C1 segment of cervical spinal cord (tissue), 14 donors: ENCODE results near the gene MYO18A.
"Not testable (repeated sequence)": the region's sequence is repeated elsewhere in the genome, so short reads cannot be mapped to it uniquely, and the experiment has no call there.

Experiments
- DNase-seq, 14 donors: peaks; one replicate each; lab custom pipeline; 2025; lab: John Stamatoyannopoulos, UW

Gene MYO18A

DNA sequence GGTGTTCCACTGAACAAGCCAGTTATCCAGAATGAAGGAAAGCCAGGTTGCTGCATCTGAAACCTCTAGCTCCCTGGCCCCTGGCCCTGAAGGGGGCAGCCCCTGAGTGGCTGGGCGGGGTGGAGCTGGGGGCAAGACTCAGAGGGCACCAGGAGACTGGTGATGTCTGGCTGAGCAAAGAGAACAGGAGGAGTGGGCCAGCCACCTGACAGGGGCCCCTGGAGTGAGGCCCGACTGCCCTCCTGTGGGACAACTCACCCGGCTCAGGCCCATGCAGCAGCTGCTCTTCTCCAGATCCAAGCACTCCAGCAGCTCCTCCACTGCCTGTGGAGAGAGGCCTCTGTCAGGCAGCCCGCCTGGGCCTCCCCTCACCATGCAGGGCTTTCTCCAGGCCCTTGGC lies 76.9 kb downstream of the MYO18A start:
- DNase-seq: no peak

DNA sequence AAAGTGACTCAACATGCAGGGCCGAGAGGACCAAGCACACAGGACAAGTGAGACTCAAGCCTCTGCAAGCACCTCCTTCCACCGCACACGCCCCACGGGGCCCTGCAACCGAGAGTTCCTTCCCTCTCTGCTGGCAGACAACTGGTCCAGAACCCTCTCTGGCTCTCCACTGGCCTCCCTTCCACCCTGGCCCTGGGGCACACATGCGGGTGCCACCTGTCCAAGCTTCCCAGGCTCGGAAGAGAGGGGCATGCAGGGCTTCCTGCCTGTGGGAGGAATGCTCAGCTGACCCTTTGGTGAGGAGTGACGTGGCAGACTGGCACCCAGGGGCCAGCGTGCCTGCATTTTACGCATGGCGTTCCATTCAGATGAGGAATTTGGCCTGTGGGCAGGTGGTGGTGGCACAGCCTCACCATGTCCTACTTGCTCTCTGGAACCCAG lies 77.4 kb downstream of the MYO18A start:
- no peak for DNase-seq

DNA sequence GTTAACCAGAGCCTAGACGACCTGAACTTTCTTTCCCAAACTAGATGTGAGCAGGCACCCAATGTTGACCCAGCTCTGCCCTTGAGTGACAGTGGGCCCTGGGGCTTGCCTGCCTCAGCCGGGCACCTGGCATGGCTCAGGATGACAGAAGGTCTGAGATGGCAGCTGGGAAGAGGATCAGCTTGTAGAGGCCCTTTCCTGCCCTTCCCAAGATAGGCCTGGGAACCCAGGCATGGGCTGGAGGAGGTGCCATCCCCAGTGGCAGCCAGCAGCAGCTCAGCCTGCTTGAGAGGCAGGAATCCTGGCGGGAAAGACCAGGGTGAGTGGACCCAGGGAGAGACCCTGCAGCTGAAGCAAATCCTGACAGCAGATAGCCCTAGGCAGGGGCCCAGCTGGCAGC lies 78.2 kb downstream of the MYO18A start:
- DNase-seq: no peak

DNA sequence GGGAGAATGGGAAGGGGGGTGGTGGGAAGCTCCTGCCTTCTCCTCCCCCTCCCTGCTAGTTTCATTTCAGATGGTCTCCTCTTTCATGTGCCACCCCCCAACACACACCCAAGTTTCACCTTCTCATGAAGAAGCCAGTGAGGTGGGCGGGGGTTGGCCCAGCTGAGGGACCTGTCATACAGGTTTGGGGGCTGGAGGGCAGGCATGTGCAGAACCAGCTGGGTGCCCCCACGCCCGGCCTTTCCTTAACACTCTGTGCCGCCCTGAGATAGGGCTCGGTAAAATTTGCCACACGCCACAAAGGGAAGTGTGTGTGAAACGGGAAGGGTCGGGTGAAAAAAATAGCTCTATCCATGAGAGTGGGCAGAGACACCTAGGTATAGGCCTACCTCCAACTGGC lies 79.9 kb downstream of the MYO18A start:
- DNase-seq: no peak

DNA sequence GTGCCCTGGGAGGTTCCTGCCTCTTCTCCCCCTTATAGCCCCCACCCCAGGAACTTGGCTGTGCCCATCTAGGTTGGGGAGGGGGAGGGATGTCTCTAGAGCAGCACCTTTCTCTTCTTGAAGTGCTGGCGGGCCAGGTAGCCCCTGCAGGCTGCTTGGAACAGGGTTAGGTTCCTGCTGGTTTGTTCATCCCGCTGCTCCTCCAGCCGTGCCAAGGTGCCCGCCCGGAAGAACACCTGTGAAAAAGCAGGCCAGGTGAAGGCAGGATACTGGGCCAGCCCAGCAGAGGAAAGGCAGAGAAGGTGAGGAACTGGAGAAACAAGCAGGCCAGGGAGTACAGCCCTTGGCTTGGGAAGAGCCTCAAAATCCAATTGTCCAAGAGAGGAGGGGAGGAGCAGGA lies 80.7 kb downstream of the MYO18A start:
- DNase-seq: no peak

DNA sequence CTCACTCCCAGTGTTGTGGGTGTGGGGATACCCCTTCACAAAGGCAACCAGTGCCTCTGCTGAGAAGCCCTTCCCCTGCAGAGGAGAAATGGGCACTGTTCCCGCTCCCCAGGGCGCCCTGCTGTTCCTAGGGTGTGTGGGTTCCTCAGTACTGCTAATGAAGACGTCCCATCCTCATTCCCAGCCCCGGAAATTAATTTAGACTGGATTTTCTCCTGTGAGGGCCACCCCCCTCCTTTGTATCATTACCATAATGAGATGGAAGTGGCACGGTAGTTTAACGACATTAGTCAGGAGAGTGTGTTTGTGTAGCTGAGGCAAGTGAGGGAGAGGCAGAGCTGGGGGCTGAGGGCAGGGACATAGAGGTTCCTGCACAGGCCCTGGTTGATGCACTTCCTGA lies 84.1 kb downstream of the MYO18A start:
- peak in 1 of 14 donors; percentile 68 for DNase-seq

DNA sequence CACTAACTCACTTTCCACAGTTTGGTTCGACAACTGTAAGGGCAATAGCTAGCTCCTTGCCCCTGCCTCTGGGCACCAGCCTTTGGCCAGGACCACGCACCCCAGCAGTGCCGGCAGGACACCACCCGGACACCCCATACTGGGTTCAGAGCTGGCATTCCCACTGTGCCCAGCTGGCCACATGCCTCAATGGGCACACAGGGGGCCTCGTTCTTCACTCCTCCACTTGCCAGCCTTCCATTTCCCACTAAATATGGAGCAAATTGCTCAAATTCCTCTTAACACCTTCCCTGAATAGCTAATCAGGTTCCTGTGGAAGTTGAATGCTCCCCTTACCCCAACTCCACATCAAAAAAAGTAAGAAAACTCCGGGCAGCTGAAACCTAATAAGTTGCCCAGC lies 84.8 kb downstream of the MYO18A start:
- no peak for DNase-seq

DNA sequence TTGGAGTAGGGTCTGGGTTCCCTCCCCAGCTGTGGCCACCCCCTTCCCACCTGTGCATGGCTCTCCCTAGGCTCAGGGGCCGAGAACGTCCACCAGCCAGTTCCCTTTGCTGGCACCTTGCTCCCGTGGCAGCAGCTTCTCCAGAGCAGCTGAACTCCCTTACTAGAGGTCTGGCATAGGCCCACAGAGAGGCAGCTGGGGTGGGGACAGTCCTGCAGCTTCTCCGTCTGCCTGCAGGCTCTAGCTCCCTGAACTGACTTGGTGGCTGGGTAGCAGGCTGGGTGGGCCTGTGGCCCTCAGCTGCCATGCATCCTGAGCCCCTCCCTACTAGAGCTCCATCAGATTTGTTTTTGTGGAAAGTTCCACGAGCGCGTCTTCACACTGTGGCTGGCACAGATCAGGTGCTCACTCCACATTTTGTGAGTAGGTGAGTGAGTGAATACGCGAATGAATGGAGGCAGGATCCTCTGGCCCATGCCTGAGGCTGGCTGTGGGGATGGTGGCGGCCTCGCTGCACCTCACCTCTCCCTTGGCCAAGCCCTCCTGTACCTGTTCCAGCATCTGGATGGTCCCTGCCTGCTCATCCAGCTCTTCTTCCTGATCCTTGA lies 86.0 kb downstream of the MYO18A start:
- peak in 1 of 14 donors; percentile 76 for DNase-seq

DNA sequence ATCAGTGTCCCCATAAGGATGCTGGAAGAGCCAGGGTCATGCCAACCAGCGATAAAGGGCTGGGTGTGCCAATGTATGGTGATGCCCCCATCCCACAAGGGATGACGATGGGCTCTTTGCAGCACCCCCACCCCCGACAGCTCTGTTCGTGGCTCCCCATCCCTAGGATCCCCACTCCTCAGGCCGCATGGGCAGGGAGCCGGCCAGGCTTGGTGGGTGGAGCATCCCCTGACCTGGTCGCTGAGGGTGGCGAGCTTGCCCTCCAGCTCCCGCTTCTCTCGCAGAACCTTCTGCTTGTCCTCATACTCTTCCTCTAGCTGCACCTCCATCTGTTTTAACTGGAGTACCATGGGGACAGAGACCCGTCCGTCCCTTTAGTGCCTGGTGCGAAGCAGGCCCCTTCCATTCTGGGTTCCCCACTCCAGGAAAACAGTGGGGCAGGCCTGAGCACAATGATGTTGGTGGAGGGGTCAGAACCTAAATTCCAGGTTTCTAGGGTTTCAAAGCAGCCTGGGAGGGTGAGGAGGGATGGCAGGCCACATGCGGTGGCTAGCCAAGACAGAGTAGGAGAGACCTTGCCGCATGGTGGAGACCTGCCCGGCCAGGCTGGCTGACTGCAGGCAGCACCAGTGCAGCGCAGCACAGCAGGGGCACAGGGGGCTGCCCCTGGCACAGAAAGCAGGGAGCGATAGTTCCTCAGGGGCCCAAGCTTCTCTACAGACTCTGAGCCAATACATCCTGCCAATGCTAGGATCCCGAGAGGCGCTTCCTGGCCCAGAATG lies 86.9 kb downstream of the MYO18A start:
- no peak for DNase-seq

DNA sequence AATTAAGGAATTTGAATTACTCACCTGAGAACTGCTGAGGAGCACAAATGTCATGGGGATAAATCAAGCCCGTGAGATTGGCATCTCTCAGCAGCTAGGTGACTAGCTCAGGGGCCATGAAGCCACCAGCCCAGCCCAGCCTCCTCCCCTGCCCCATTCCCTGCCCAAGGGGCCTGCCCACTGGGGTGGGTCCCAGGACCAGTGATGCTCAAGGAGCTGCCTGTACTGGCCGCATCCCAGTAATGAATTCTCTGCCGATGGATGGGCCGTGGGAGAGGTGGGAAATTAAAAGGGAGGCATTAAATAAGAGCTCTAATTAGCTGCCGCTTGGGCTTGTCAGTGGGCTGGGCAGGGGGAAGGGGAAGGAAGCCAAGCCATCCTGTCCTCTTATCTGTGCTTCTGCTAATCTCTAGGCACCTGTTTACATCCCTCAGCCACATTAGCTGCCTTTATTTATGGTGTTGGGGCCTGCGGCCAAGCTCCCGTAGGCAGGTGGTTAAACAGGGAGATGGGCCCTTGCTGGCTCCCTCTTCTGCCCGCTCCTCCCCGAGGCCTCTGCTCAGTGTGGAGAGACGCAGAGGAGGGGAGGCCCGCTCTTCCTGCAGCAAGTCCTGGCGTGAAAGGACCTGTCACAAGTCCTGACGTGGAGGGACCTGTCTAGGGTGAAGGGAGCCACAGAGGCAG lies 88.5 kb downstream of the MYO18A start:
- DNase-seq: peak in 1 of 14 donors; percentile 65

DNA sequence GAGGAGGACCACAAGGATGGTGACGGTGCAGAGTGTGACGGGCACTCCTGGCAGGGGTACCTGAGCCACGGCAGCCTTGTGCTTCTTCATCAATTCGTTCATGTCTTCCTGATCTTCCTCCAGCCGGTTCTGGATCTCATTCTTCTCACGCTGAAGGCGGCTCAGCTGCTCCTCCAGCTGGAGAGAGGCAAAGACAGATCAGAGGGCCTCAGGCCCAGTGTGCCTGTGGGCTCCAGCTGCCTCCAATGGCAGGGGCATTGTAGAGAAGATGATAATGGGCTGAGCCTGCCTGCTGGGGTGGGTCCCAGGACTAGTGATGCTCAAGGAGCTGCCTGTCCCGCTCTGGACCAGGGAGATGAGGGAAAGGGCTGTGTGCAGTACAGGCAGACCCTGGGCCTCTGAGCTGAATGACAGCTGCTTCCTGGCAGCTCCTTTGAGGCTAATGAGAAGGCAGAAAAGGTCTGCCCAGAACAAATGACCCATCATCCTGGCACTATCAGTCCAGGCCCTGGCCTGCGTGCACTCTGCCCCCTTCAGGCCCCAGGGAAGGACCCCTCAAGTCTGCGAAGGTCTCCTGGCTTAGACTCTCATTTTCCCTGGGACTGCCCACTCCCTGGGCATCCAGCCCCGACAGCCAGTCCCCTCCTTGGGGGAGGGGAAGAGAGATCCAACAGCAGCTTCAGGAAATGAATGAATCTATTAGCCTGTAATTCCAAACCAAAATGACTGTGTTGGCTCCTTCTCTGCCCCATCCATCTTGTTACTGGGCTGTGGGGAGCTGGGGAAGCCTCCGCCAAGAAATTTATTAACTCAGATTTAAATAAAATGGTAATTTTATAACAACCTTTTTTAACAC lies 89.2 kb downstream of the MYO18A start:
- DNase-seq: peak in 6 of 14 donors; percentile 9 to 71 (median 28)

DNA sequence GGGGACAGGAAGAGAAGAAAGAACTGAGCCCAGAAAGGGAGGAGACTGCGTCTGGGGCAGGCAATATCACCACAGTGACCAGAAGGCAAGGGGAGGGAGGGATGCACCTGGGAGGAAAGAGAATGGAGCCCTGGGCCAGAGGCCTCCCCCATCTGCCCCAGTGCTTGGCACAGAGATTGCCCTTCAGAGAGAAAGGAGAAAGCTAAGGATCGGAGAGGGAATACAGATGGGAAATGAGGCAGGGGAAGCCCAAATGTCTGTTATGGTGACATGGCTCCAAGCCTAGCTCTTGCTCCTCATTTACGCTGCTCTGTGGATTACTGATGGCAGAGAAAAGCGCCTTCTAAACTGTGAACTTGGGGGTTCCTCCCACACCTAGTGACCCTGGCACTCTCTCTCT lies 90.1 kb downstream of the MYO18A start:
- DNase-seq: no peak

DNA sequence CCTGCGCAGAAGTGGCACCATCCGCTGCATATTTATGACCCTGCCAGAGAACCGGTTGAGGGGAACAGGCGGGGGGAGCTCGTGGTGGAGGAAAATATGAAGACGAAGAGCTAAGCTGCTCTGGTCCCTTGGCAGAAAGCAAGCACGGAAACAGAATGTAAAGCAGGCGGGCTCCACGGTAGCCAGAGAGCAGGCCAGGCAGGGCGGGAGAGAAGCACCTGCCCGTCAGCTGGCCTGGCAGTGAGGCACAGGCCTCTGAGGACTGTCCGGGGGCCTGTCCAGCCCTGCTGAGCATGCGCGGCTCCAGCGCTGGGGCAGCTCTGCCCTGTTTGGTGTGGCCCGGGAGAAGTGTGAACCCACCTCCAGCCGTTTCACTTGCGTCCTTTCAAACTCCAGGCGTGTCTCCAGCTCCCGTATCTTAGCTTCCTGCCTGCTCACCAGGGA lies 90.6 kb downstream of the MYO18A start:
- DNase-seq: peak in 13 of 14 donors; percentile 12 to 95 (median 59)

DNA sequence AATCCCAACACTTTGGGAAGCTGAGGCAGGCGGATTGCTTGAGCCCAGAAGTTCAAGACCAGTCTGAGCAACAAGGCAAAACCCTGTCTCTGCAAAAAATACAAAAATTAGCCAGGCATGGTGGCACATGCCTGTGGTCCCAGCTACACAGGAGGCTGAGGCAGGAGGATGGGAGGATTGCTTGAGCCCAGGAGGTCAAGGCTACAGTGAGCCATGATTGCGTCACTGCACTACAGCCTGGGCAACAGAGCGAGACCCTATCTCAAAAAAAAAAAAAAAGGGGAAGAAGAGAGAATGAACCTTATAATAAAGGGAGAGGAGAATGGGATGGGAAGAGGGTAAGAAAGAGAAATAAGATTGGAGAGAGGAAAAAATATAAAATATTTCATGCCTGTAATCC lies 91.4 kb downstream of the MYO18A start:
- not testable (repeated sequence) for DNase-seq

DNA sequence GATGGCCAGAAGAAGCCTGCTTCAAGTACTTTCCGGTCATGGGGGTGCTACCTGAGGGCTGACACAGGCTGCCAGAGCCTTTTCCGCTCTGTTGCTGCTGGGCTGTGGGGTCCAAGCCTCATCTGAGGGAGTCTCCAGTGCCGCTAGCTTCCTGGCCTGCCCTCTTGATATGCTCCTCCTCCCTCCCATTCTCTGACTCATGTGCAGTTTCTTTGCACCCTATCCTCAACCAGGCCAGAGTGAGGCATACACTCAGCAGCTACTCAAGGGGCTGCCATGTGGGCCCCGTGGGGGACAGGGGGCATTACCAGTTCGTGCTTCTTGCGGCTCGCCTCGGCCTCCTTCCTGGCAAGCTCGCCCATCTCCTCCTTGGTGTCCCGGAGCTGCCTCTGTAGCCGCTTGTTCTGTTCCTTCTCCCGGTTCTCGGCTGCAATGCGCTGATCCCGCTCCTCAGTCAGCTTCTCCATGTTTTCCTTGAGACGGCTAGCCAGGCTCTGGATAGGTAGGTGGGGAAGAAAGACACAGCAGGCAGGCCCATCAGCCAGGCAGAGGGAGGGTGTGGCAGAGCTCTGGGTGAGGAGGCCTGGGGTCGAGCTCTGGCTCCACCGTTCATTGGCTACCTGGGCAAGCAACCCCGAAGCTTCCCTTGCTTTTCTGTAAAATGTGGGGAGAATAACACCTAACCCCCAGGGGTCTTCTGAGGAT lies 93.4 kb downstream of the MYO18A start:
- DNase-seq: no peak

DNA sequence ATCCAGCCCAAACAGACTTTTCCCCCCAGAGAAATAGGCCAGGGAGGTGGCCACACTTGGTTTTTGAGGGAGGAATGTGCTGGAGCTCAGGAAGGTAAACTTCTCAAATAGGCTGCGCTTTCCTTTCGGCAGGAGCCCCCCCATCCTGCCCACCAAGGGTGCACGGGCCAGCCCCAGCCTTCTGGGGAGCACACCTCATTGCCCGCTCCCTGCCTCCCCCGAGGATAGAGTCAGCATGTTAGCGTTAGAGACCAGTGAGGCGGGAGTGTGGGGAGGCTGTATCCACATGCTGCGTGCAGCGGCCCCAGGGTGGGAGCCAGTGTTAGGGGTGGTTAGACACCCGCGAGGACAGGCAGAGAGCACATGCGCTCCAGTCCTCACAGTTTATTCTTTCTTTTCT lies 95.0 kb downstream of the MYO18A start:
- no peak for DNase-seq

DNA sequence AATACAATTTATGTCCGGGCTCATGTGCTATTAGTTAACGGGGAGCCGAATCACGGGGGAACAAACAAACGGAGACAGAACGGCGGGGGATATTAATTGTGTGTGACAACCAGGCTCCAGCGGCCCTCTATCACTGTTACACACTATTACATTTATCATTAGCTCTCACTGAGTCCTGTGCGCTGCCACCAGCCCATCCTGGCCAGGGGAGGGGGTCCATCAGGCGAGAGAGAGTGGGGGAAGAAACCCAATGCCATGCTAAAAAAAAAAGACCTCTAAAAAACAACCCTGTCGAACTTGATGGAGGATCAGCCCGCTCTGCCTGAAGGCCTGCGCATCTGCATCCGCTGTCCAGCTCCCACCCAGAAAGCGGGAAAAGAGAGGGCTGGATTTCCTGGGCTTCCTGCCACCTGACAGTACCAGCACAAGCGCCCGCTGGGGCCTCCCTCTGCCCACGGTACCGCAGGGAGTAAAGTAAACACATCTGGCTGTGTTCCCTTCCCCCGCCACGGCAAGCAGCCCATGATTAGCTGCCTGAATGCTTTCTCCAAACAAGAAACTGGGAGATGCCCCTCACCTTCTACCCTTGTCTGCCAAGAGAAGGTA lies 95.6 kb downstream of the MYO18A start:
- peak in 3 of 14 donors; percentile 10 to 20 (median 17) for DNase-seq

DNA sequence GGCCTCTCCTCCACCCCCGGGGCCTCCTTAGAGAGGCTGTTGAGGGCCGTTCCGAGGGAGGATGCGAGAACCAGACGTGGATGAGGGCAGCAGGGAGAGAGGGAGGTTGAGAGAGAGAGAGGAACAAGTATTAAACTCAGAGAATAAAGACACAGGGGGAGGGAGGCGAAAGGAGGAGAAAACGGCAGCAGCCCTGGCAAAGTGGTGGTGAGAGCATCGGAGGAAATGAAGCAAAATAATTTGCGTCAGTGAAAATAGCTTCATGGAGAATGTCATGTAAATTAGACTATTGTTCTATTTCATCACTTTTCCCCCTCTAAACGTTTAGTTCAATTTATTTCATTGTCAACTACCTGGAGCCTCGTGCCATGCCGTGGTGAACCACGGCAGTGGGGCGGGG lies 99.2 kb downstream of the MYO18A start:
- DNase-seq: no peak

DNA sequence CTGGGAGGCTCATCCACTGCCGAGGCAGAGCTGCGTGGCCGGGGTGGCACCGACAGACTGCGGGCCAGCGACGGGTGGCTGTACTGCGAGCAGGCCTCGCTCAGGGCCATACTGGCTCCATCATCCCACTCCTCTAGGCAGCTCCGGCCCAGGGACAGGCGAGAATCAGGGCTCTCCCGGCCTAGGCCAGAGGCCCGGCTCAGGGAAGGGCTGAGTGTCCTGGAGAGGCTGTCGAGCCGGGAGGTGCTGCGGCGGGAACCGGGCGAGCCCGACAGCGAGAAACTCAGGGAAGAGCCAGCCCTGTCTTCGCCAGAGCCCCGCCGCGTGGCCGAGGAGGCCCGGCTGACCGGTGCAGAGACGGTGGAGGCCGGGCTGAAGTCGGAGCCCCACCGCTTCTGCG lies 99.9 kb downstream of the MYO18A start:
- no peak for DNase-seq

DNA sequence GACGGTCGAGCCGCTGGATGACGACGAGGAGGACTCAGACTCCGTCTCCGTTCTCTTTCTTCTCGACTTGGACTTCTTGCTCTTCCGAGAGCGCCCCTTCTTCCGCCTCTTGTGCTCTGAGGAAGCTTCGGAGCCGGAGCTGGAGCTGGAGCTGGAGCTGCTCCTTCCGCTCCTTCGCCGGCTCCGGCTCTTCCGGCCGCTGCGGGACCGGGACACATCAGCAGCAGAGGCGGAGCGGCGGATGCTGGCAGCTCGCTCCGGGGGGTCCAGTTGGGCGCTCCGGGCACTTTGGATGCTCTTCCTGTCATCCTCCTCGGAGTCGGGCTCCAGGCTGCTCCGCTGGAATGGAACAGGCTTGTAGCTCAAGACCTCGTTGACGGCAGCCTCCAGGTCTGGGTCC lies 100.3 kb downstream of the MYO18A start:
- no peak for DNase-seq

DNA sequence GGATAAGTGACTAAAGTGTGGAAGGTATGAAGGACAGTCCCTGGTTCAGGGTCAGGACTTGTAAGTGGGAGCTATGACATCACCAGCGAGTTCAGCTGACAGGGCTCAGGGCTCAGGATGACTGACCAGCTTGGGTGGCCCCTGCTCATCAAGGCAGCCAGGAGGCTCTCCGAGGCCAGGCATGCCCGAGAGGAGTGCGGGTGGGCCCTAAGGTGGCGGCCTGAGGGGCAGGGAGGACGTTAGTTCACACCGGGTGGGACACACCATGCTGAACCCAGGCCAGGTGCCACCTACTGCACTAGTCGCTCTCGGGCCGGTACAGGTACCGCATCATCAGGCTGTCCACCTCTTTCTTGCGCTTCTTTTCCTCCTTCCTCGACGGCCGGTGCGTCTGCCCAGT lies 100.8 kb downstream of the MYO18A start:
- DNase-seq: no peak
